Measurements from ENCODE around the gene RSBN1.

GRCh38 chr1:113760102-113761080, 51.9 kb downstream of the RSBN1 start:
- no peak for TF ChIP-seq USF2 (IDR thresholded peaks at IDR 0.05; ENCODE audit: borderline replicate concordance, low read depth, low read length)
- no peak for TF ChIP-seq REST (IDR thresholded peaks at IDR 0.05; ENCODE audit: low read depth, low read length)
- no peak for TF ChIP-seq CTCF (IDR thresholded peaks at IDR 0.05)
- TF ChIP-seq TAF1 (IDR thresholded peaks at IDR 0.05; ENCODE audit: borderline replicate concordance, low read depth, low read length), result no peak
- TF ChIP-seq SIN3A (IDR thresholded peaks at IDR 0.05; ENCODE audit: borderline replicate concordance, low read depth, low read length), result no peak
- no peak for TF ChIP-seq FOXM1 (IDR thresholded peaks at IDR 0.05; ENCODE audit: low read depth)
- no peak for TF ChIP-seq TEAD4 (IDR thresholded peaks at IDR 0.05; ENCODE audit: borderline replicate concordance, insufficient read depth)
- no peak for TF ChIP-seq EZH2phosphoT487 (IDR thresholded peaks at IDR 0.05; ENCODE audit: borderline replicate concordance, low read depth)
- no peak for TF ChIP-seq EP300 (IDR thresholded peaks at IDR 0.05; ENCODE audit: borderline replicate concordance in 1 of 2, low read depth in 1 of 2, low read length in 1 of 2)
- no peak for TF ChIP-seq RAD21 (IDR thresholded peaks at IDR 0.05; ENCODE audit: low read length)
- TF ChIP-seq POLR2AphosphoS5 (IDR thresholded peaks at IDR 0.05; ENCODE audit: low read depth, low read length), result no peak; the same call in 1 of the 2 replicates
- TF ChIP-seq ELF1 (IDR thresholded peaks at IDR 0.05), result no peak
- TF ChIP-seq TCF12 (IDR thresholded peaks at IDR 0.05), result no peak
- TF ChIP-seq NFIC (IDR thresholded peaks at IDR 0.05; ENCODE audit: borderline replicate concordance), result no peak
